GM18498 (cell line): Measurements from ENCODE around the gene GRM4.

Experiments
- ATAC-seq: cut with Tn5 transposase; IDR thresholded peaks from one replicate; pipeline ENCODE4 v1.9.1; 2021; ENCODE audit warnings: mild to moderate bottlenecking, moderate library complexity; ENCODE audit not compliant: unreplicated experiment

The GRM4 gene

GRCh38 chr6:34086558-34086957 is 59.3 kb downstream of the GRM4 start:
- no peak for ATAC-seq

DNA sequence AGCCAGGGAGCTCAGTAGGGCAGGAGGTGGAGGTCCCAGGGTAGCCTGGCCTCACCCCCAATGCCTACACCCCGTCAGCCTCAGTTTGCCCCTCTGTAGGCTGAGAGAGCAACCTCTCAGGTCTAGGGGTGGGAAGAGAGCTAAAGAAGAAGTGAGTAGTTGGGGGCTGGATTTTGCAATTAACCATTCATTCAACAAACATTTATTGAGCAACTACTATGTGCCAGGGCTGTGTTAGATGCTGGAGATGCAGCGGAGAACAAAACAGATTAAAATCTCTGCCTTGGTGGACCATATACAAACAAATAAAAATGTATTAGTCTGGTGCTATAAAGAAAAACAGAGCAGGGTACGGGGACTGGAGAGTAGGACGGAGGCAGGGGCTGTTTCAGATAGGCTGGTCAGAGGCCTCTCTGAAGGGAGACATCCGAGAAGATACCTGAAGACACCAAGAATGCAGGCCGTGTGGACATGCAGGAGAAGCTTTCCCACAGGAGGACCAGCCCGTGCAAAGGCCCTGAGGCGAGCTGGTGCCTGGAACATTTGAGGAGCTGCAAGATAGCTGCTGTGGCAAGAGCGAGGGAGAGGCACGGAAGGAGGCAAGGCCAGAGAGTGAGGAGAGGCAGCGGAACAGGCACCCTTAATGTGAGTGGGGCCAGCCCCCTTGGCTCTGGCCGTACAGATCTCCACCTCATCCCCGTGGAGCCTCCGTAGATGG is 60.3 kb downstream of the GRM4 start:
- ATAC-seq, result no peak

- no peak for ATAC-seq
Measured at GRCh38 chr6:34084591-34085290, 61.1 kb downstream of the GRM4 start.

GRCh38 chr6:34082864-34083626 is 62.8 kb downstream of the GRM4 start:
- no peak for ATAC-seq

GRCh38 chr6:34082348-34082747 is 63.5 kb downstream of the GRM4 start:
- ATAC-seq, result no peak

- ATAC-seq, result no peak
Measured at GRCh38 chr6:34080357-34080756, 65.5 kb downstream of the GRM4 start.

GRCh38 chr6:34079899-34080298 is 66.0 kb downstream of the GRM4 start:
- ATAC-seq, result no peak

DNA sequence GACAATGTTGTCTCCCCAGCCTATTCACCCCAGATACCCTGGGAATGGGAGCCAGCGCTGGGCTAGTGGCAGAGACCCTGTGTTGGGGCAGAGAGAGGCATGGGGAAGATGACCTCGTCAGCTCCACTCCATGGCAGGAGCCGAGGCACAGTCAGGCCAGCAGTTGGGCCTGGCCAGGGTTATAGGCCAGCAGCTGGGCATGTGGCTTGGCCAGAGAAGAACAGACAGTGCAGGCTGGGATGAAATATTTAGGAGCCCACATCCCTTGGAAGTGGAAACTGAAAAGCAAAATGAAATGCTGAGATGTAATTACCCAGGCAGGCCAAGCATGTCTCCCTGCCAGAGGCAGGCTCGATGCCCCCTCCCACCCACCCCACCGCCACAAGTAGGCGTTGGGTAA is 70.0 kb downstream of the GRM4 start:
- ATAC-seq, result no peak

DNA sequence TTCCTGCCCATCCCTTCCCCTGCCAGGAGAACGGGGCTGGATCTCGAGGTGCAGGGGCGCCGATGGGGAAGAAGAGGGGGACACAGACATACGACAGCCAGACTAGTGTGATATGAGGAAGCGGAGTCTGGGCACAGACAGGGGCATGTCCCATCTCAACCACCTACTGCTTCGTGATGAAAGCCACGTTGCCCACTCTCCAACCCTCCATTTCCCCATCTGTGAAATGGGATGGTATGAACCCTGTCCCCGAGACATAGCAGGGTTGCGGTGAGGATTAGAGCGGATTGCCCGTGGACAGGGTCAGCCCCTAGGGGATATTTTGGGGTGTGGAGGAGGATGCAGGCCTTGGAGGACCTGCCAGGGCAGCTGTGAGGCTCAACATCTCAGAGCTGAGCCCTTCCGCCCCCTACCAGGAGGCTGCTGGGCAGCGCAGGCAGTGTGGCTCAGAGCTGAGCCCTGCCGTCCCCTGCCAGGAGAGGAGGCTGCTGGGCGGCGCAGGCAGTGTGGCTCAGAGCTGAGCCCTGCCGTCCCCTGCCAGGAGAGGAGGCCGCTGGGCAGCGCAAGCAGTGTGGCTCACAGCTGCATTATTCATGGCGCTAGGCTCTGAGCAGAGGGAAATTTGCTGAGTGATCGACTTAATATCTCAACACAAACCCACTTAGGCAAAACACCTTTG is 71.7 kb downstream of the GRM4 start:
- ATAC-seq, result no peak

- no peak for ATAC-seq
Measured at GRCh38 chr6:34073540-34073939, 72.3 kb downstream of the GRM4 start.

DNA sequence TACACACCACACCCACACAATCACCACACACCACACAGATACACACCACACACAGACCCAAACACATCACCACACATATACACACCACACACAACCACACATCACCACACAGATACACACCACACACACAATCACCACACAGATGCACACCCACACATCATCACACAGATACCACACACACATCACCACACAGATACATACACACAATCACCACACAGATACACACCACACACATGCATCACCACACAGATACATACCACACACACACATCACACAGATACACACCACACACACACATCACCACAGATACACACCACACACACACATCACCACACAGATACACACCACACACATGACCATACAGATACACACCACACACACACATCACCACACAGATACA is 73.2 kb downstream of the GRM4 start:
- no peak for ATAC-seq

DNA sequence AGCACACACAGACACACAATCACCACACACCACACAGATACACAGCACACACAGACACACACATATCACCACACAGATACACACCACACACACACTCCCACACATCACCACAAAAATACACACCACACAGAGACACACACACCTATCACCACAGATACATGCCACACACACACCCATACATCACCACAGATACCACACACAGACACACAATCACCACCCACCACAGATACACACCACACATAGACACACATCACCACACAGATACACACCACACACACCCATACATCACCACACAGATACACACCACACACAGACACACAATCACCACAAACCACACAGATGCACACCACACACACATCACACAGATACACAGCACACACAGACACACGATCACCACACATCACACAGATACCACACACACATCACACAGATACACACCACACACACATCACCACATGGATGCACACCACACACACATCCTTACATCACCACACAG is 74.0 kb downstream of the GRM4 start:
- no peak for ATAC-seq

GRCh38 chr6:34071136-34071883 is 74.6 kb downstream of the GRM4 start:
- ATAC-seq, result no peak

DNA sequence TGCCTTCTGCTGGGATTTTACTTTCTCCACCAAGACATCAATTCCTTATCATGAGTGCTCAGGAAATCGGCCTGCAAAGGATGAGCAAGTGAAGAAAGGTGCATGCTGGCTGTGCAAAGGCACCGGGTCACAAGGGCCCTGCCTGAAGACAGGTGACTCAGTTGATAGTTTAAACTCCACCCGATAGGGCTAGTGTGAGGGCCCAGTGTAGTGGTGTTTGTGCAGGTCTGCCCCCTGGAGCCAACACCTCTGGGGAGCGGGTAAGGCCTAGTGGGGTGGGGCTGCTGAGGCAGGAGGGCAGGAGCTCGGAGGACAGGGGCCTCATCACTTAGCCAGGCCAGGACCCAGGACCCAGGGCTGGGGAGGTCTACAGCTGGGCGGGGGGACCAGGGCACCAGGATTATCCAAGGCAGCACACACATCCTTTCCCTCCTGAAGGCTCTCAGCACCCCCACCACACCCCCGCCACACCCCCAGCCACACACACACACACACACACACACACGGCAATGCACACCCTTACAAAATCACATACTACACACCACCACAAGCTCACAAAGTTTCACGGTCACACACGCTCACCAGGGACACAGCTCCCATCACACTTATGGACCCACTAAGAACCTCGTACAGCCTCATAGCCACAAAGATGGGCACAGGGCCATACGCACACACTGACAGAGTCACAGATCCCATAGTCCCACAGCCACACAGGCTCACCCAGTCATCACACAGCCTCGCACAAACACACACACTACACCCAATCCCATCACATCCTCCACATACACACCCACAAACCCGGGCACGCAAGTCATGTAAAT is 75.4 kb downstream of the GRM4 start:
- no peak for ATAC-seq

GRCh38 chr6:34068462-34069044 is 77.3 kb downstream of the GRM4 start:
- no peak for ATAC-seq

DNA sequence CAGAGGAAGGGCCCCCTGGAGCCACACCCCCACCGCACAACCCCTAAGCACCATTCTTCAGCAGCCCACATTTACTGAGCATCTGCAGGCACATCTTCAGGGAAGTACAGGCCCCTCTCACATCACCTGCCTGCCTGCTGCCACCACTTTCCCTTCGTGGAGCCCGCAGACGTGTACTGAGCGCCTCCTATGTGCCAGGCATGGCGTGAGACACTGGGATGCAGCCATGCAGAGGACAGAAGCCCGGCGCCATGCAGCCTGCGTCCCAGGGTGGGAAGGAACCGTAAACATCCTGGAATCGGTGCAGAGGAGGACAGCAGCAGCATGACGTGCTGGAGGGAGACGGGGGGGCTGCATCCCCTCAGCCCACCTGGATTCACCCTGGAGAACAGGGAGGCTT is 78.1 kb downstream of the GRM4 start:
- ATAC-seq, result no peak

DNA sequence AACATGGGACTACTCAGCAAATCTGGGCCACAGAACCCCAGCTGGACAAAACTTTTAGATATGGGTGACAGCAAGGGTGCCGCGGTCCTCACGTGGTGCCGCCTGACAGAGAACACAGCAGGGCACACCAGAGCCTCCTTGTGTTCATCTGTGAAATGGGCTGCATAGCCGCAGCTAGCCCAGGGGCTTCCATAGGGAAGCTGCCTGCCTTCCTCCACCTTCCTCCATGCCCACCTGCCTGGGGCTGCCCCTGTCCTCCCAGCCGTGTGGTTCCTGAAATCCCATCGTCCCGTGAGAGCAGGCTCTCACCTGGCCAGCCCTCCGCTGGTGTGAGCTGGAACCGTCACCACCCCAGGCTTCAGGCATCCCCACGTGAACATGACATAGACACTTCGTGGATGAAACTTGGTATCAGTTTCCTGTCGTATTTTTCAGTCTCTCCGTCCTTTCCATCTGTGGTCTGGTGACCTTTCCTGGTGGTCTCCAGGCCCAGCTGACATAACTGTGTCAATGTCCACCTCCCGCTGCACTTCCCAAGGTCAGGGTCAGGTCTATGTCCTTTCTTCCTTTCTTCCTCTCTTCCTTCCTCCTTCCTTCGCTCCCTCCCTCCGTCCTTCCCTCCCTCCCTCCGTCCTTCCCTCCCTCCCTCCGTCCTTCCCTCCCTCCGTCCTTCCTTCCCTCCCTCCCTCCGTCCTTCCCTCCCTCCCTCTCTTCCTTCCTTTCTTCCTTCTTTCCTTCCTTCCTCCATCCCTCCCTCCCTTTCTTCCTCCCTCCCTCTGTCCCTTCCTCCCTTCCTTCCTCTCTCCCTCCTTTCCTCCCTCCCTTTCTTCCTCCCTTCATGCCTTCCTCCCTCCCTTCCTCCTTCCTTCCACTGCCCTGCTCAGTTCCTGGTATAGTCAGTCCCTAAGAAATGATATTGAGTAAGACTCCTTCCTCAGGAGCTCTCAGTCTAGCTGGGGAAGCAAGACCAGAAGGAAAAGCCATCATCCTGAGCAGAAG is 78.8 kb downstream of the GRM4 start:
- ATAC-seq, result no peak

DNA sequence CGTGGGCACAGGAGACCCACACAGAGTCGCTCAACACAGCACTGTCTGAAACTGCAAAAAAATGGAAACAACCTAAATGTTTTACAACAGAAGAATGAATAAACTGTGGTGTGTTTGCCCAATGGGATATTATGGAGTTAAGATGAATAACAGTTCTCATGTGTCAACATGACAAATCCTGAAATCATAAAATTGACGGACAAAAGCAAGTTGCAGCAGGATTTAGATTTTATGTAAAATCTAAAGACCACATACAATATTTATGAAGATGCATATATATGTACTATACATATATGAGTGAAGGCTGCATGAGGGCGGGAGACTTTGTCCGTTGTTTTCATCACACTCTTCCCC is 79.7 kb downstream of the GRM4 start:
- no peak for ATAC-seq
